AG04449 (cell line): Measurements from ENCODE around the gene R3HCC1L.
"Not testable (repeated sequence)": the region's sequence is repeated elsewhere in the genome, so short reads cannot be mapped to it uniquely, and the experiment has no call there.

Source experiments
- CTCF ChIA-PET: fragments of 350-600 bp; formaldehyde crosslinking; extraction: SDS; loops from one replicate; lab custom pipeline; 2021; ENCODE audit warnings: antibody characterized with exemption; lab: Yijun Ruan, JAX
- POLR2A ChIA-PET: fragments of 400-600, 350-600 bp; formaldehyde crosslinking; extraction: SDS; loops from one replicate; lab custom pipeline; 2020; ENCODE audit warnings: antibody characterized with exemption, inconsistent platforms; lab: Yijun Ruan, JAX
- DNase-seq: peaks from one replicate; pipeline ENCODE4 v3.0.0-alpha.2; 2010; ENCODE audit warnings: low read depth, low spot score
- H3K4me3 ChIP-seq: 2 replicates; pipeline ENCODE4 v1.5.1; 2011; ENCODE audit warnings: low read depth, mild to moderate bottlenecking, control low read depth, low read length
- CTCF ChIP-seq: IDR thresholded peaks from one replicate; pipeline ENCODE4 v1.5.1; 2011; ENCODE audit warnings: mild to moderate bottlenecking, moderate library complexity, low read length, control low read depth, inconsistent platforms; ENCODE audit not compliant: insufficient read depth; ENCODE audit errors: missing control alignments

The R3HCC1L gene

DNA sequence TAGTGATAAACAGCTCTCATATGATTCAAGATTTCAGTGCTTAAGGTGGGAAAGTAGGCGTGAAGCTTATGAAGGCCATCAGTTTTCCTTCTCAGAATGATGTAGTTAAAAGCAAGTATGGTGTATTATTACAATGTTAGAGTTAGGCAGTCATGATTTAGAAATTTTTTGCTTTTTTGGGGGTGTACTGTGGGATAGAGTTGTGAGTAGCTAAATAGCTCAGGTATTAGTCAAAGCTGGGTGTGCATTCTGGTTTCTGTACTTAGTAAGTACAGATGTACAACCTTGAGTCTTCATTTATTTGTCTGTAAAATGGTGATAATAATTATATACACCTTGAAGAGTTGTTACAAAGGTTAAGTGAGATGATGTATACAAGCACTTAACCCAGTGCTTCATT is 52.2 kb downstream of the R3HCC1L start:
- CTCF ChIA-PET, result interaction anchor here (9.3 kb wide), 1 partner anchor 16 kb away, joined by 82 read pairs; no protein-coding TSS in a partner anchor
- TF ChIP-seq CTCF, result no peak
- POLR2A ChIA-PET, result no interaction called here
- DNase-seq, result no peak
- no peak overlapping the region for H3K4me3 ChIP-seq

GRCh38 chr10:98190773-98191172 is 56.3 kb downstream of the R3HCC1L start:
- POLR2A ChIA-PET, DNase-seq, CTCF ChIA-PET, H3K4me3 ChIP-seq: not testable (repeated sequence)

DNA sequence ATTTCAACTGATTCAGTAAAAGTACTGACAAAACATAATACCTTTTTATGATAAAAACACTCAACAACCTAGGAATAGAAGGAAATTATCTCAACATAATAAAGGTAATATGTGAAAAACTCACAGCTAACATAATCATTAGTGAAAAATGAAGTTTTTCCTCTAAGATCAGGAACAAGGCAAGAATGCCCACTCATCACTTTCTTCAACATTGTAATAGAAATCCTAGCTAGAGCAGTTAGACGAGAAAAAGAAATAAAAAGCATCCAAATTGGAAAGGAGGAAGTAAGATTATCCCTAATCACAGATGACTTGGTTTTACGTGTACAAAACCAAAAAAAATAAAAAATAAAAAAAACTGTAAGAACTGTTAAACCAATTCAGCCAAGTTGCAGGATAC is 58.6 kb downstream of the R3HCC1L start:
- ChIA-PET POLR2A (no interaction called here), CTCF (interaction anchor here (2.0 kb wide), 1 partner anchor 22 kb away, joined by 4 read pairs; no protein-coding TSS in a partner anchor)
- no peak for DNase-seq
- H3K4me3 ChIP-seq, result no peak overlapping the region
- no peak for TF ChIP-seq CTCF

DNA sequence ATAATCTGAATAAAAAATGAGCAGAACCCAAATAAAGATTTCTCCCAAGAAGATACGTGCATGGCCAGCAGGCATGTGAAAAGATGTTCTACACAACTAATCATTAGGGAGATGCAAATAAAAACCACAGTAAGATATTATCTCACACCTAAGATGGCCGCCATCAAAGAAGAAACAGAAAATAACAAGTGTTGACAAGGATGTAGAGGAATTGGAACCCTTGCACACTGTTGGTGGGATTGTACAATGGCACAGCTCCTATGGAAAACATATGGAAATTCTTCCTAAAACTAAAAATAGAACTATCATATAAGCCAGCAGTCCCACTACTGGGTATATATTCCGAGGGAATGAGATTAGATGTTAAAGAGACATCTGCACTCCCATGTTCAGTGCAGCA is 60.2 kb downstream of the R3HCC1L start:
- ChIA-PET POLR2A (no interaction called here), CTCF (no interaction called here)
- no peak for DNase-seq
- H3K4me3 ChIP-seq, result no peak overlapping the region
- TF ChIP-seq CTCF, result no peak

- ChIA-PET POLR2A (no interaction called here), CTCF (interaction anchor here (4.3 kb wide), 1 partner anchor 24 kb away, joined by 28 read pairs; no protein-coding TSS in a partner anchor)
- no peak for DNase-seq
- no peak for TF ChIP-seq CTCF
- no peak overlapping the region for H3K4me3 ChIP-seq
These were observed 60.7 kb downstream of the R3HCC1L start for GRCh38 chr10:98195120-98195519.

GRCh38 chr10:98196985-98197384 is 62.5 kb downstream of the R3HCC1L start:
- TF ChIP-seq CTCF, result no peak
- ChIA-PET CTCF (interaction anchor here (1.4 to 4.3 kb wide), 2 partner anchors 26 to 39 kb away, joined by 3 to 28 read pairs; no protein-coding TSS in a partner anchor), POLR2A (no interaction called here)
- DNase-seq, result no peak
- no peak overlapping the region for H3K4me3 ChIP-seq

- ChIA-PET CTCF (no interaction called here), POLR2A (no interaction called here)
- TF ChIP-seq CTCF, result no peak
- no peak for DNase-seq
- H3K4me3 ChIP-seq, result no peak overlapping the region
These were observed 67.3 kb downstream of the R3HCC1L start for GRCh38 chr10:98201760-98202159.
